Measurements from ENCODE around the gene ZNF813.
"Not testable (repeated sequence)": the region's sequence is repeated elsewhere in the genome, so short reads cannot be mapped to it uniquely, and the experiment has no call there.

GRCh38 chr19:53420520-53421315, 46.8 kb upstream of the ZNF813 start:
- not testable (repeated sequence) for TF ChIP-seq CTCF (conservative IDR thresholded peaks at IDR 0.05 in 1 of 2, IDR thresholded peaks at IDR 0.05 in 1 of 2; ENCODE audit: extremely low read depth in 1 of 2, insufficient read depth in 1 of 2, low read depth in 1 of 2, low read length in 2 of 2); EZH2 (IDR thresholded peaks at IDR 0.05; ENCODE audit: borderline replicate concordance, low read length)
